T-helper 2 cell (primary cell): ENCODE data around the gene SLC26A1.
"Not testable (repeated sequence)": the region's sequence is repeated elsewhere in the genome, so short reads cannot be mapped to it uniquely, and the experiment has no call there.

Source experiments
- DNase-seq, 5 experiments: peaks; one replicate each; pipeline versions ENCODE4 v3.0.0 to v3.0.0-alpha.2; 2012 to 2022

The SLC26A1 gene

DNA sequence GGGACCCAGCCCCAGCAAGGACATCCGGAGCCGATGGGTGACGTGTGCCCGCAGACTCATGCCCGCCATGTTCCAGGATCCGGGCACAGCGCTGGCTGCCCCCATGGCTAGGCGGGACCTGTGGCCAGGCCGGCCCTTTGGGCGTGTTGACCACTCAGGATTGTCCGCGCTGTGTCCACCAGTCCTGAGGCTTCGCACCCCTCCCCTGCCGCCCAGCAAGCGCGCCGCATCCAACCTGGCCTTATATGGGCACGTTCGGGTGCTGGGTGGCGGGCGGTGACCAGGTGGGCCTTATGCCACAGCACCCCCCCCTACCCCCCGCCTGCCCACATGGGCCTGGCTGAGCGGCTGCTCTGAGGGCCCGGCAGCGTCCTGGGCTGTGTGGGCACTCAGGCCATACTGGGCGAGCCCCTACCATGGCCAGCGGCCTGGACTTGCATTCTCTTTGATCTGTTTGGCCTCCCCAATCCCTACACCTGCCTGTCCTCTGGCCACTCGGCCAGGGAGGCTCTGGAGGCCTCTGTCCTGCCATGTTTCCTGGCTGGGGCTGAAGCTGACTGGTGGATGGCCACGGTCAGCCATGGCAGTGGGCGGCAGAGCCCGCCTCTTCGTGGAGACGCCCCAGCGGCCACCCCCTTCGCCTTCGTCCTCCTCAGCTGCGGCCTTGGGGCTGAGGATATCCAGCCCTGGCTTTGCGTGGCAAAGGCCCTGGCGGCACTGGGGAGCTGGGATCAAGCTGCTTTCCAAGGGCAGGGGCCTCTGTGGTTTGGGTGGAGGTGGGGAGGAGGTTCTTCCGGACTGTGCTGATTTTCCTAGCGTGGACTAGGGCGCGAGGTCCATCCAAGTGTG, 20.2 kb upstream of the SLC26A1 start:
- DNase-seq, result no peak

DNA sequence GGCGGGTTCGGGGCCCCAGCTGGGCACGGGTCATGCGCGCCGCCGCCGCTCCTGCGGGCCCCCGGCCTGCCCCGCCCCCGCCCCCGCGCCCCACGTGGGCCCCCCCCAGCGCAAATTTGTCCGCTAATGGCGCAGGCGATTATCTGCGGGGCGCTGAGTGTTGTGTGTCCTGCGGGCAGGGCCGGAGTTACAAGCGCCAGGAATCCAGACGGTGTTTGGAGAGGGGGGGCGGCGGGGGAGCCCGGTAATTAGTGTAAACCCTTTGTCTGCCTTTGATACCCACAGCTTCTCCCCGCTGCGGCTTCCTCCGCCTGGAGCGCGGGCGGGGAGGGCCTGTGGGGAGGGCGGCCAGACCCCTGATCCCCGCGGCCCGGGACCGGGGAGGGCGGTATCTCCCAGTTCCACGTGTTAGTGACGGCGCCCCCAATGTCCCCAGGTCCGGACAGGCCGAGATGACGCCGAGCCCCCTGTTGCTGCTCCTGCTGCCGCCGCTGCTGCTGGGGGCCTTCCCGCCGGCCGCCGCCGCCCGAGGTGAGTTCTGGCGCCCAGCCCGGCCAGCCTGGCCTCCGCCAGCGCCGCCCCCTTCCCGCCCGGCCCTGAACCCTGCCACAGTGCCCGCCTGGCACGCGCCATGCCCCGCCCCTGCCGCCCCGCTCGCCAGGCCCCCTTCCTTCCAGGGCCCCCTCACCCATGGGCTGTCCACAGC, 19.0 kb upstream of the SLC26A1 start:
- peak in 3 of 5 experiments; percentile 23 to 30 (median 28) for DNase-seq

DNA sequence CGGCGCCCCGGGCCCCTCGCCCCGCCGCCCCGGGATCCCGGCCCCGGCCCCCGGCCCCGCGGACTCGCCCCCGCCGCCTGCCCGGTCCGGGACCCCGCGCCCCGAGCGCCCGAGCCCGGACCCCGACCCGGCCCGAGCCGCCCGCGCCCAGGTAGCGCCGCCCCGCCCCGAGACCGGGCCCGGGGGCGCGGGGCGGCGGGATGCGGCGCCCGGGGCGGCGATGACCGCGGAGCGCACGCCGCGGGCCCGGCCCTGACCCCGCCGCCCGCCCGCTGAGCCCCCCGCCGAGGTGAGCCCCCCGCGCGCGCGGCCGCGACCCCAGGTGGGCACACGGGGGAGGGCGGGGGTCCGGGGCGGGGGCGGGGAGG, 18.4 kb upstream of the SLC26A1 start:
- DNase-seq, result no peak

DNA sequence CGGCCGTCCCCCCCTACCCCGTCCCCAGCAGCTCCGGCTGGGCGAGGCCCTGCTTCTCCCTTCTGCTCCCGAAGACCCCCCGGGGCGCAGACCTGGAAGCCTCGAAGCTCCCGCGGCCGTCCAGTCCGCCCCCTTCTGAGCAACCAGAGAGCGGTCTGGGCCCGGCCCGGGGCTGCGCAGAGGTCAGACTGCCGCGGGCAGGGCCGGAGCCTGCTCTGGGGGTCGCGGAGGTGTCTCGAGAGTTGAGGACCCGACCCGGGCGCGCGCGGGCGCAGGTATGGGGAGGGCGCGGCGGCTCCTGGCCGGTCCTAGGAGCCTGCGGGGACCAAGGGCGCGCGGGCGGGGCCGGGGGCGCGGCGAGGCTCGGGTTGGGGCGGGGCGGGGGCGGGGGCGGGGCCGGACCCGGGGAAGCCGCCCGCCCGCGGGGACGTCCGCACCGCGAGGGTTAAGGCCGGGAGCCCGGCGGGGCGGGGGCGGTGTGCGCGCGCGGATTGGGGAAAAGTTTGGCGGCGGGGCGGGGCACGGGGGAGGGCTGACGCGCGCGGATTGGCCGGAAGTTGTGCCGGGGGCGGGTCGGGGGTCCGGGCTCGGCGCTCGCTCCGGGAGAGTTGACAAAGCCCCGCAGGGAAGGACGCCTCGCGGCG, 17.9 kb upstream of the SLC26A1 start, which contains the start of gene FGFRL1:
Gene FGFRL1 (plus strand): TSS at position 605 of the 644 bp plus-strand sequence. CDS start 860 bp downstream, outside the sequence.
- peak; percentile 74 to 93 (median 90) for DNase-seq

DNA sequence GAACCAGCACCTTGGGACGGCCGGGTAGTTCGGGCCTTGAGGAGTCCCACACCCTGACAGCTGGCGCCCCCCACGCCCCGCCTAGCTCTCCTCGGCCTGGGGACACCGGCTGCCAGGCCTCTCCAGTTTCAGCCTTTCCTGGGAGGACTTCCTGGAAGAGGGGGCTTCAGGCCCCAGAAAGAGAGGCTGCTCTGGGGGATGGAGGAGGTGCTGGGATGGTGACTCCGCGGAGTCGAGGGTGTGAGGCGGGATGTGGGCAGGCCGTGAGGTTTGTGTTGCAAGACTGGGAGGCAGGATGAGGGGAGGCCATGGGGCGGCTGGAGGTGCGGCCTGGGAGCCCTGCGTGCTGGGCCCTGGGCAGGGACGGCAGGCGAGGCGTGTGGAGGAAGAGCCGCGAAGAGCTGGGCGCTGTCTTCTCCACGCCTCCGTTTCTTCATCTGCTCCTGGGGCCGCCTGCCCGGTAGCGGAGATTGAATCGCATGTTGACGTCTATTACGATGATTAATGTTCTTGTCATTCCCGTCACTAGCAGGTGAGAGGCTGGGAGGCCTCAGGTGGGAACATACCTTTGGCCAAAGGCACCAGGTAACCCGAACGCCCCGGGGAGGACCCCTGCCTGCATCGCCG, 17.3 kb upstream of the SLC26A1 start:
- DNase-seq, result peak; percentile 28 to 90 (median 54)

DNA sequence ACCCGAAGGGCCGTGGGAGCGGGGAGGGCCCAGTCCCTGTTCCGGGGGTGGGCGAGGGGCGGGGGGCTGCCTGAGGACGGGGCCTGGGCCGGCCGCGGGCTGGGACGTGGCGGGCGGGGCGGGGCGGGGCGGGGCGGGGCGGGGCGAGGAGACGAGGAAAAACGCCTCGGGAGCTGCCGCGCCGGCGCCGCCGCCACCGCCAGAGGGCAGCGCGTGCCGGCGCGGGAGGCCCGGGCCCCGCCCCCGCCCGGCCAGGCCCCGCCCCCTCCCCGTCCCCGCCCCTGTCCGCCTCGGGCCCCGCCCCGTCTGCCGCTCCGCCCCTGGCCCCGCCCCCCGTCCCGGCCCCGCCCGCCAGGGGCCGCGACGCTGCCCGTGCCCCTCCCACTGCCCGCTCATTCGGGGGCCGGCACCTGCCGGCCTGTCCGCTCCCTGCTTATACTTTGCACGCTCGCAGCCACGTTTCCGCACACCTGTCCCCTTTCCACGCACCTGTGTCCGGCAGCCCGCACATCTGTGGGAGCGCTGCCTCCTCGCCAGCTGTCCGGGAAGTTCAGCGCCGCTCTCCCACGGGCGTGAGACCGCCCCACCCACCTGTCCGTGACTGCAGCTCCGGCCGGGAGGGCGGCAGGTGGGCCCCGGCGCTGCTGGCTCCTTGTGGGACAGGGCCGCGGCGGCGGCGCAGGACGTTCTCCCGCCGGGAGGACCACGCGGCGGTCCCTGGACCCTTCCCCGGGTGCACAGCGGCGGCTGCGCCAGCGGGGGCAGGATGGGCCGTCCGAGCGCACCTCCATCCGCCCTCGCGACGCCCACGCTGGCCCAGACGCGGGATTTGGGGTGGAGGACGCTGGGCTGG, 16.6 kb upstream of the SLC26A1 start:
- peak; percentile 58 to 71 (median 66) for DNase-seq

DNA sequence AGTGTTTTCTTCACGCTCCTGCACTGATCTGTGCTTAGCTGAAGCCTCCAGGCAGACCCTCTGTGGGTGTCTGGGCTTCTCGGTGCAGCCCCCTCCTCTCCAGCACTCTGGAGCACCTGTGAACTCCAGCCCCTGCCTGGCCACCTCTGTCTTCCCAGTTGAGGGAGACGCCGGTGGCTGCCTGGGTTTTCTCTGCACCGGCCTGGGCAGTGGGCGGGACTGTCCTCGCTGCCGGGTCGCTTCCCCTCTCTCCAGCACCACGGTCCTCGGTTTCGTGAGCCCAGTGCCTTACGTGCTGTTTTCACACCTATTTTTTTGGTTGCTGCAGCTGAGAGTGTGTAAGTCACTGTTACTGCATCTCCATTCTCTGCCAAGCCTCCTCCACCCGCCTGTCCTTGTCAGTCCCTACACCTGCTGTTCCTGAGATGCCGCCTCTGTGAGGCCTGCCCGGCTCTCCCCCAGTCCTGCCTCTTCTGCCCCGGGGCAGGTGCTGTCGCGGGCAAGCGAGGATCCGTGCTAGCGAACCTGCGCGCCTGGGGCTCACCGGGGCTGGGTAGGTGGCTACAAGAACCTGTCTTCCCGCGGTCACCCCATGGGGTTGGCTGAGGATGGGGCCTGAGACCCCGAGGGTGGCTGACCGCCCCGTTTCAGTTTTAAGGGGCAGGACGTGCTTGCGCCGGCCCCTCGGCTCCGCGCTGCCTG, 15.8 kb upstream of the SLC26A1 start:
- peak in 3 of 5 experiments; percentile 22 to 43 (median 31) for DNase-seq

DNA sequence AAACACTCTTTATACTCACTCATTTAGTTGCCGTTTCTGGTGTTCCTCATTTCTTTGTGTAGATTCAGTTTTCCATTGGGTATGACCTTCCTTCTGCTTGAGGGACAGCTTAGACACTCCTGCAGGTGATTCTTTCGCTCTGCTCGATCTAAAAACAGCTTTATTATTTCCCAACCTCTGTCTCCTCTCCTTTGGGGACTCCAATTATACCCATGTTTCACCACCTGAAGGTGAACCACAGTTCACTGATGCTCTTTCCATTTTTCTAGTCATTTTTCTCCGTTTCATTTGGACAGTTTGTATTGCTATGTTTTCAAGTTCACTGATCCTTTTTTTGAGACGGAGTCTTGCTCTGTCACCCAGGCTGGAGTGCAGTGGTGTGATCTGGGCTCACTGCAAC, 13.7 kb upstream of the SLC26A1 start:
- DNase-seq, result no peak

DNA sequence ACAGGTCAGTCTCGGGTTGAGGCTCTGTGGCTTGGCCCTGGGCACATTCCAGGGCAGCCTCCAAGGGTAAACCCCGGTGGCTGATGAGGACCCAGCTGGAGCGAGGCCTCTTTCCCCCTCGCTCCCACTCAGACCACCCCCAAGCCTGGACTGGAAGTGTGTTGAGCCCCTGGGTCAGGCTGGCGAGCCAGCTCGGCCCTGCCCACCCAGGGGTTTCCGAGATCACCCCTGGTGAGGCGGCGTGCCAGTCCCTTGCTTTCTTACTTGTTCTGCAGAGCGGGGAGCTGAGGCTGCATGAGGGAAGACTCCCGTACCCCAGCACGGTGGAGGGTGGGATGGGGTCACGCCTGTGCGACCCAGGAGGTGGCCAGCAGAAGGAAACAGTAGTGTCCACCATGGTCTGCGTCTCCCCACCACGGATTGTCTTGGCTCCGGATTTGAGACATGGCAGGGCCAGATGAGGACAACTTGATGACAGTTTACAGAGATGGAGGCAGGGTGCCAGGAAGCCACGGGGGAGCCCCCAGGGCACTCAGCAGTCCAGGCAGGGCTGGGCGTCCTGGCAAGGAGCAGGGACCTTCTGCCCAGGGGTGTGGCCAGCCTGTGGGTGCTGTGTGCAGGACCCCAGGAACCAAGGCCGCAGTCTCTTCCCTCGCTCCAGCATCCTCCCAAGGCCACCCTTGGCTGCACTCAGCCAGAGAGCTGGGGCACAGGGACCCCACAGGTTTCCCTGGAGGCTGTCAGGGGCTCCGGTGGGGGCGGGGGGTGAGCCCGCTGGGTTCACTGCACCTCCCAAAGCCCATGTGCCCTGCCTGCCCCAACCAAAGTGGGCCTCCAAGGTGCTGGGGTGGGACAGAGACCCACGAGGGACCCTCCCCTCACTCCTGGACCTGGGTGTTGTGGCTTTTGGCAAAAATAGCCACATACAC, 11.6 kb upstream of the SLC26A1 start:
- no peak for DNase-seq

DNA sequence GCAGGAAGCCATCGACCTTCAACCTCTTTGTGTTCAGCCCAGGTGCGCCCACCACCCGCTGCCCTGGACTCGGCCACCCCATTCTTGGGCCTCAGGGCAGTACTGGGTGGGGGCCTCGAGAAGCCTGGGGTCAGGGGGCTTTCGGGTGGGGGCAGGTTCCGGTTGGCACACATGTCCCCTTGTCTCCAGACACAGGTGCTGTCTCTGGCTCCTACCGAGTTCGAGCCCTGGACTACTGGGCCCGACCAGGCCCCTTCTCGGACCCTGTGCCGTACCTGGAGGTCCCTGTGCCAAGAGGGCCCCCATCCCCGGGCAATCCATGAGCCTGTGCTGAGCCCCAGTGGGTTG, 10.8 kb upstream of the SLC26A1 start:
- no peak for DNase-seq

DNA sequence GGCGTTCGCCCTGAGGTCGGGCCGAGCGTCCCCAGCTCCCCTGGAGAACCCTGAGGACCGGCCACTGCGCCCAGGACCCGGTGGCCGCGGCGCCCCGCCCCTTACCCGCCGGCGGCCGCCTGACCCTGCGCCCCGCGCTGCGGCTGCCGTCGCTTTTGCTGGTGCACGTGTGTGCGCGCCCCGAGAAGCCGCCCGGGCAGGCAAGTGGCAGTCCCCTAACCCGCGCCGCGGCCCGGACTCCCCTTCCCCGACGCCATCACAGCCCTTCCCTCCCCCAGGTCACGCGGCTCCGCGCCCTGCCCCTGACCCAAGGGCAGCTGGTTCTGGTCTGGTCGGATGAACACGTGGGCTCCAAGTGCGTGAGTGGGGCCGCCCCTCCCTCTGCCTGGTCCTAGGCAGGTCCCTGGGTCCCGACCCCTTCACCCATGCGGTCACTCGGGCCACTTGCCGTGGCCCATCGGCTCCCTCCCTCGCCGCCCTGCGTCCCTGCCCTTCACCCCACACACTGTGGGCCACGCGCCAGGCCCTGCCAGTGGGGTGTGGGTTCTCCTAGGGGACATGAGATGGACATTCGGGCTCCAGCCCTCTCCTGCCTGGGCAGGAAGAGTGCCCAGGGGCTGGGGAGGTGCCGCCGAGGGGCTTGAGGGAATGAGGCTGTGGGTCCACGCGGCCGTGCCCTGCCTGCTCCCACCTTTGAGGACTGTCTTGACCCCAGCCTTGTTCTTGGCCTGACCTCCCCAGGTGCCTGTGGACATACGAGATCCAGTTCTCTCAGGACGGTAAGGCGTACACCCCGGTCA, 10.3 kb upstream of the SLC26A1 start:
- no peak for DNase-seq

DNA sequence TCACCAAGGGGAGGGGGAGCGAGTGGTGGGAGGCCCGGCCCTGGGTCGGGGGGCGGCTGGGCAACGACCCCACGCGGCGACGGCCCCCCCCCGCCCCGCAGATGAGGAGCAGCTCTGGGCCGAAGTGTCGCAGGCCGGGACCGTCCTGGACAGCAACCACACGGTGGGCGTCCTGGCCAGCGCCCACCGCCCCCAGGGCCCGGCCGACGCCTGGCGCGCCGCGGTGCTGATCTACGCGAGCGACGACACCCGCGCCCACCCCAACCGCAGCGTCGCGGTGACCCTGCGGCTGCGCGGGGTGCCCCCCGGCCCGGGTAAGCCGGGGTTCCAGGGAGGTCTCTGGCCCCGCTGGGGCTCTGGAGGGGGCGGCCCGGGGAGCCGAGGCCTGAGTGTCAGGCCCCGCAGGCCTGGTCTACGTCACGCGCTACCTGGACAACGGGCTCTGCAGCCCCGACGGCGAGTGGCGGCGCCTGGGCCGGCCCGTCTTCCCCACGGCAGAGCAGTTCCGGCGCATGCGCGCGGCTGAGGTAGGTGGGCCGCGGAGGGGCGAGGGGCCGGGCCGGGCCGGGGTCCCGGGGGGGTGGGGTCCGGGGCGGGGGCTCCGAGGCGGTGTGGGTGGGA, 9.5 kb upstream of the SLC26A1 start:
- DNase-seq, result no peak

DNA sequence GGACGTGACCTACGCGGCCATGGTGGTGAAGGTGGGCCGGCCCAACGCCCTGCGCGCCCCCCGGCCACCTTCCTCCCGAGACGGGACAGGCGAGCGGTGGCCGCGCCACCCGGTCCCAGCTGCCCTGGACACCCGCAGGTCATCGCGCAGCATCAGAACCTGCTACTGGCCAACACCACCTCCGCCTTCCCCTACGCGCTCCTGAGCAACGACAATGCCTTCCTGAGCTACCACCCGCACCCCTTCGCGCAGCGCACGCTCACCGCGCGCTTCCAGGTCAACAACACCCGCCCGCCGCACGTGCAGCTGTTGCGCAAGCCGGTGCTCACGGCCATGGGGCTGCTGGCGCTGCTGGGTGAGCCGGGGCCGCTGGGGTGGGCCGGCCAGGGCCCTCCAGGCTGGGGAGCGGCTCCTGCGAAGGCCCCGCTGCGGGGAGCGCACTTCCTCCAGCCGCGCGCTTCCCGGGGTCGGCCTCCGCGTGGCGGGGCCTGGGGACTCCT, 9.0 kb upstream of the SLC26A1 start:
- DNase-seq, result no peak

DNA sequence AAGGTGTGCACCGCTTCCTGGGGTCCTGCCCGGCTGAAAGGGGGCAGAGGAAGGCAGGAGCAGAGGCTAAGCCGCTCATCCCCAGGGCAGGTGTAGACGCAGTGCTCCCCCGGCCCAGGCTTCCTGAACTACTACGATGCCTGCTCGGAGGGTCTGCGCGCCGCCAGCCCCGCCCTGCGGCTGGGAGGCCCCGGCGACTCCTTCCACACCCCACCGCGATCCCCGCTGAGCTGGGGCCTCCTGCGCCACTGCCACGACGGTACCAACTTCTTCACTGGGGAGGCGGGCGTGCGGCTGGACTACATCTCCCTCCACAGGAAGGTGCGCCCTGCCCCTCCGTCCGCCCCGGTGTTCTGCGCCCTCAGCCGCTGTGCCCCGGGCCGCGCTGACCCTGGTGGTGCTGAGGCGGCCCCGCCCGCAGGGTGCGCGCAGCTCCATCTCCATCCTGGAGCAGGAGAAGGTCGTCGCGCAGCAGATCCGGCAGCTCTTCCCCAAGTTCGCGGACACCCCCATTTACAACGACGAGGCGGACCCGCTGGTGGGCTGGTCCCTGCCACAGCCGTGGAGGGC, 8.4 kb upstream of the SLC26A1 start:
- DNase-seq, result no peak

DNA sequence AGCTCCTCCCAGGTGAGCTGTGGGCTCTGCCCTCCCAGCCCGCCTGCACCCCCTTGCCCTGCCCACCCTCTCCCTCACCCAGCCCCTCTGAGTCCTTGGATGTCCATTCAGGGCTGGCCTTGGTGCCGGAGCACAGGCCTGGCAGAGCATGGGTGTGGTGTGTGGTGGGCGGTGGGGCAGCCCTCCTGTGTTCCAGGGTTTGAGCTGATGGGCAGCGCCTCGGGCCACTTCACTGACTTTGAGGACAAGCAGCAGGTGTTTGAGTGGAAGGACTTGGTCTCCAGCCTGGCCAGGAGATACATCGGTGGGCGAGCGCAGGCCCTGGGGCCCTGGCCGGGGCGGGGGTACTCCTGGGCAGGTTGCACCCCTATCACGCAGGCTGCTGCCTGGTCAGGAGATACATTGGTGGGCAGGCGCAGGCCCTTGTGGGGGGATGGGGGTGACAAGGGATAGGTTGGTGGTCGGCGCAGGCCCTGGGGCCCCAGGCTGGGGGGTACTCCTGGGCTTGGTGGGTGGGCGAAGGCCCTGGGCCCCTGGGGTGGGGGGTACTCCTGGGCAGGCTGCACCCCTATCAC, 7.6 kb upstream of the SLC26A1 start:
- DNase-seq, result no peak

DNA sequence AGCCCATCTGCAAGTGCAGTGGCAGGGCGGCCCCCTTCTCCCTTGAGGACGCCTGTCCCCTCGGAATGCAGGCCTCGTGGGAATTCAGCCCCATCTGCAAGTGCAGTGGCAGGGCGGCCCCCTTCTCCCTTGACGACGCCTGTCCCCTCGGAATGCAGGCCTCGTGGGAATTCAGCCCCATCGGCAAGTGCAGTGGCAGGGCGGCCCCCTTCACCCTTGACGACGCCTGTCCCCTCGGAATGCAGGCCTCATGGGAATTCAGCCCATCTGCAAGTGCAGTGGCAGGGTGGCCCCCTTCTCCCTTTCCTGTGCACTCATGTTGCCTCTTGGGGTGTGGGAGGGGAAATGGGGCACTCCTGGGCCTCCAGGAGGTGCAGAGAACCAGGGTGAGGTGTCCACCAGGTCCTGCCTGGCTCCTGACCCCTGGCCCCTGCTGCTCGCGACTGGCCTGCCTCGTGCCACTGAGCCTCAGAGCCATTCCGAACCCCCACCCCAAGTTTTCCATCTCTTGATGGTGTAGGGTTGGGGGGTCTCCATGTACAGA, 6.8 kb upstream of the SLC26A1 start:
- DNase-seq, result no peak

DNA sequence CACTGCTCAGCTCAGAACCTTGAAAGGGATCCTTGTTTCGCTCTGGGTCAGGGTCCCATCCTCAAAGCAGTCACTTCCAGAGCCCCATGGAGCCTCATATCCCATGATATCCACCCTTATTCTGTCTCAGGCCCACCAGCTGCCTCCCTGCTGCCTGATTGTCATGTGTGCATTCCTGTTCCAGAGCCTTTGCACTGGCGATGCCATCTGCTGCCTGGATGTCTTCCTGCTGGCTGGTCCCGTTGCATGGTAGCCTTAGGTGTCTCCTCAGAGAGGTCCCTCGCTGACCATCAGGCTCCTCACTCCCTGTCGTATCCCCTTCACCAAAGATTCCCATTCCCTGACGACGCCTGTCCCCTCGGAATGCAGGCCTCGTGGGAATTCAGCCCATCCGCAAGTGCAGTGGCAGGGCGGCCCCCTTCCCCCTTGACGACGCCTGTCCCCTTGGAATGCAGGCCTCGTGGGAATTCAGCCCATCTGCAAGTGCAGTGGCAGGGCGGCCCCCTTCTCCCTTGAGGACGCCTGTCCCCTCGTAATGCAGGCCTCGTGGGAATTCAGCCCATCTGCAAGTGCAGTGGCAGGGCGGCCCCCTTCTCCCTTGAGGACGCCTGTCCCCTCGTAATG, 6.1 kb upstream of the SLC26A1 start:
- DNase-seq, result not testable (repeated sequence)
